IPS DF 4.7 (cell line): ENCODE measurements around the gene KIRREL3.

ENCODE experiments used
- DNase-seq: peaks from one replicate; pipeline ENCODE4 v3.0.0-alpha.2; 2013; ENCODE audit warnings: low spot score; ENCODE audit errors: extremely low read depth

Gene KIRREL3

GRCh38 chr11:126637795-126638175 is 362.8 kb downstream of the KIRREL3 start:
- no peak for DNase-seq

GRCh38 chr11:126636911-126637794 is 363.4 kb downstream of the KIRREL3 start:
- DNase-seq: no peak

- no peak for DNase-seq
Measured at GRCh38 chr11:126635511-126635910, 365.1 kb downstream of the KIRREL3 start.

GRCh38 chr11:126634963-126635362 is 365.6 kb downstream of the KIRREL3 start:
- DNase-seq: no peak

- no peak for DNase-seq
Measured at GRCh38 chr11:126633330-126633729, 367.2 kb downstream of the KIRREL3 start.

- no peak for DNase-seq
Measured at GRCh38 chr11:126630893-126631798, 369.4 kb downstream of the KIRREL3 start.

- no peak for DNase-seq
Measured at GRCh38 chr11:126630488-126630887, 370.1 kb downstream of the KIRREL3 start.

GRCh38 chr11:126628790-126629621 is 371.6 kb downstream of the KIRREL3 start:
- DNase-seq: no peak

- no peak for DNase-seq
Measured at GRCh38 chr11:126628450-126628789, 372.1 kb downstream of the KIRREL3 start.

- no peak for DNase-seq
Measured at GRCh38 chr11:126627421-126627820, 373.1 kb downstream of the KIRREL3 start.

- no peak for DNase-seq
Measured at GRCh38 chr11:126624506-126624905, 376.1 kb downstream of the KIRREL3 start.

GRCh38 chr11:126619516-126619915 is 381.1 kb downstream of the KIRREL3 start:
- no peak for DNase-seq

- DNase-seq: no peak
Measured at GRCh38 chr11:126615845-126616244, 384.7 kb downstream of the KIRREL3 start.

GRCh38 chr11:126613272-126613671 is 387.3 kb downstream of the KIRREL3 start:
- DNase-seq: no peak

GRCh38 chr11:126612671-126613070 is 387.9 kb downstream of the KIRREL3 start:
- no peak for DNase-seq

- DNase-seq: no peak
Measured at GRCh38 chr11:126611438-126611837, 389.1 kb downstream of the KIRREL3 start.

GRCh38 chr11:126608658-126609057 is 391.9 kb downstream of the KIRREL3 start:
- no peak for DNase-seq

GRCh38 chr11:126607776-126608541 is 392.6 kb downstream of the KIRREL3 start:
- no peak for DNase-seq

- DNase-seq: peak; percentile 53
Measured at GRCh38 chr11:126607374-126607773, 393.2 kb downstream of the KIRREL3 start.

GRCh38 chr11:126606484-126606883 is 394.1 kb downstream of the KIRREL3 start:
- no peak for DNase-seq

- no peak for DNase-seq
Measured at GRCh38 chr11:126604461-126604860, 396.1 kb downstream of the KIRREL3 start.
